SK-N-SH (cell line): ENCODE measurements around the gene WNT1. TPM values are rescaled to one million over a fixed set of nuclear protein-coding genes. Genes with fewer than 3 reads are reported as not detected.

Experiments used
- CTCF ChIA-PET: fragments of 300-600, 350-600 bp; formaldehyde crosslinking; extraction: SDS; loops from one replicate; lab custom pipeline; 2021; lab: Yijun Ruan, JAX
- POLR2A ChIA-PET: fragments of 350-600 bp; sonication (Branson Sonifier 250); formaldehyde crosslinking; extraction: SDS; loops from one replicate; lab custom pipeline; 2020; ENCODE audit warnings: antibody characterized with exemption, inconsistent platforms; lab: Yijun Ruan, JAX
- DNase-seq: peaks from one replicate; pipeline ENCODE4 v3.0.0; 2012
- H2AFZ ChIP-seq: fragments of 200-600 bp; sonication (generic); 2 replicates; pipeline ENCODE4 v1.8.1; 2016; ENCODE audit warnings: antibody characterized with exemption, mild to moderate bottlenecking, low read depth
- H3F3A ChIP-seq: fragments of 200-600 bp; sonication (generic); replicated peaks from 2 replicates; pipeline ENCODE3; 2016; ENCODE audit warnings: antibody characterized with exemption, mild to moderate bottlenecking; ENCODE audit not compliant: insufficient read depth
- H3K27ac ChIP-seq, 2 experiments: fragments of 200-500 bp in 1 of 2; fragments of 200-600 bp in 1 of 2; sonication (Bioruptor generic) in 1 of 2; sonication (generic), shearing (Covaris generic) in 1 of 2; 2 replicates each; pipeline versions ENCODE4 v1.5.1 to v1.6.1; 2014 to 2016; ENCODE audit warnings: low read depth in 2 of 2, inconsistent platforms in 1 of 2, low read length in 1 of 2, mild to moderate bottlenecking in 1 of 2, mixed read lengths in 1 of 2
- H3K27me3 ChIP-seq: fragments of 200-600 bp; sonication (generic), shearing (Covaris generic); 2 replicates; pipeline ENCODE4 v1.6.1; 2016; ENCODE audit warnings: mixed run types; ENCODE audit not compliant: insufficient read depth
- H3K36me3 ChIP-seq, 2 experiments: fragments of 200-500 bp in 1 of 2; fragments of 200-600 bp in 1 of 2; sonication (Bioruptor generic) in 1 of 2; sonication (generic) in 1 of 2; replicated peaks in 1 of 2; 2 replicates each; pipeline versions ENCODE3 to v1.5.1; 2014 to 2016; ENCODE audit warnings: low read length in 1 of 2, mild to moderate bottlenecking in 1 of 2; ENCODE audit not compliant: insufficient read depth in 2 of 2, control insufficient read depth in 1 of 2
- H3K4me1 ChIP-seq, 2 experiments: fragments of 200-500 bp in 1 of 2; fragments of 200-600 bp in 1 of 2; sonication (Bioruptor generic) in 1 of 2; sonication (generic), shearing (Covaris generic) in 1 of 2; 2 replicates each; pipeline versions ENCODE4 v1.5.1 to v1.6.1; 2014 to 2016; ENCODE audit warnings: low read depth in 1 of 2, low read length in 1 of 2, mixed run types in 1 of 2; ENCODE audit not compliant: insufficient read depth in 2 of 2, control insufficient read depth in 1 of 2
- H3K4me2 ChIP-seq: fragments of 200-600 bp; sonication (generic), shearing (Covaris generic); 2 replicates; pipeline ENCODE4 v1.6.1; 2017; ENCODE audit warnings: mixed run types
- H3K4me3 ChIP-seq, 2 experiments: fragments of 200-500 bp in 1 of 2; fragments of 200-600 bp in 1 of 2; sonication (Bioruptor generic) in 1 of 2; sonication (generic), shearing (Covaris generic) in 1 of 2; 2 replicates each; pipeline versions ENCODE4 v1.5.1 to v1.8.1; 2014 to 2016; ENCODE audit warnings: low read depth in 2 of 2, inconsistent platforms in 1 of 2, low read length in 1 of 2, mild to moderate bottlenecking in 1 of 2, mixed read lengths in 1 of 2, moderate library complexity in 1 of 2
- H3K79me2 ChIP-seq: fragments of 200-600 bp; sonication (generic); 2 replicates; pipeline ENCODE4 v1.8.1; 2017; ENCODE audit warnings: mild to moderate bottlenecking; ENCODE audit not compliant: insufficient read depth
- H3K9ac ChIP-seq: fragments of 200-600 bp; sonication (generic); 2 replicates; pipeline ENCODE4 v1.6.1; 2017; ENCODE audit warnings: mixed run types
- H3K9me2 ChIP-seq: fragments of 200-600 bp; sonication (generic); 2 replicates; pipeline ENCODE4 v1.6.1; 2017; ENCODE audit warnings: mixed run types
- H3K9me3 ChIP-seq: fragments of 200-600 bp; sonication (generic); 2 replicates; pipeline ENCODE4 v1.6.1; 2017; ENCODE audit warnings: mixed run types, mild to moderate bottlenecking, moderate library complexity
- H4K20me1 ChIP-seq: fragments of 200-600 bp; sonication (generic); 2 replicates; pipeline ENCODE4 v1.6.1; 2017; ENCODE audit warnings: mild to moderate bottlenecking, mixed run types; ENCODE audit not compliant: insufficient read depth
- CHD2 ChIP-seq: fragments of 150-350 bp; IDR thresholded peaks from 2 replicates; pipeline ENCODE4 v1.6.1; 2018; ENCODE audit warnings: low read length; ENCODE audit not compliant: partially characterized antibody
- EP300 ChIP-seq, 2 experiments: IDR thresholded peaks; 2 replicates each; pipeline versions ENCODE4 v1.4.0 to v1.6.1; 2012; ENCODE audit warnings: borderline replicate concordance in 1 of 2, low read depth in 1 of 2, low read length in 1 of 2
- FOXJ3 ChIP-seq: sonication (generic); formaldehyde crosslinking; IDR thresholded peaks from 2 replicates; pipeline ENCODE4 v1.5.1; 2020; ENCODE audit warnings: mild to moderate bottlenecking, missing genetic modification reagents
- GATA2 ChIP-seq: sonication (generic); formaldehyde crosslinking; IDR thresholded peaks from 2 replicates; pipeline ENCODE4 v1.5.0; 2020; ENCODE audit warnings: mild to moderate bottlenecking, missing genetic modification reagents
- MEF2A ChIP-seq: IDR thresholded peaks from 2 replicates; pipeline ENCODE4 v1.4.0; 2012; ENCODE audit warnings: low read depth, borderline replicate concordance
- MXI1 ChIP-seq: IDR thresholded peaks from 2 replicates; pipeline ENCODE4 v1.6.1; 2012; ENCODE audit warnings: mild to moderate bottlenecking, low read depth, low read length, improper control_type of control experiment
- POLR2AphosphoS5 ChIP-seq: IDR thresholded peaks from 2 replicates; pipeline ENCODE4 v1.6.1; 2012; ENCODE audit warnings: low read depth, low read length
- RFX5 ChIP-seq: IDR thresholded peaks from 2 replicates; pipeline ENCODE4 v1.6.1; 2012; ENCODE audit warnings: mild to moderate bottlenecking, improper control_type of control experiment, low read length
- SIN3A ChIP-seq: IDR thresholded peaks from 2 replicates; pipeline ENCODE4 v1.6.1; 2012; ENCODE audit warnings: low read depth, mild to moderate bottlenecking, low read length, moderate library complexity, borderline replicate concordance
- SMC3 ChIP-seq: IDR thresholded peaks from 2 replicates; pipeline ENCODE4 v1.6.1; 2012; ENCODE audit warnings: low read depth, low read length, improper control_type of control experiment
- TAF1 ChIP-seq: IDR thresholded peaks from 2 replicates; pipeline ENCODE4 v1.6.1; 2012; ENCODE audit warnings: low read depth, mild to moderate bottlenecking, low read length, moderate library complexity, borderline replicate concordance
- TEAD4 ChIP-seq: IDR thresholded peaks from 2 replicates; pipeline ENCODE4 v1.4.0; 2012; ENCODE audit warnings: mild to moderate bottlenecking, borderline replicate concordance; ENCODE audit not compliant: insufficient read depth
- YY1 ChIP-seq: IDR thresholded peaks from 2 replicates; pipeline ENCODE4 v1.4.0; 2012; ENCODE audit warnings: low read depth, mild to moderate bottlenecking
- WGBS: methylation state at CpG from one replicate; pipeline ENCODE4 v1.1.6; 2017; ENCODE audit warnings: low lambda C conversion rate; 5-methylcytosine and 5-hydroxymethylcytosine counted together
- polyA plus RNA-seq, 3 experiments: library from polyadenylated mRNA; depleted of rRNA; stranded (reverse); fragments of >200 nt; gene quantifications; 2 replicates each; pipeline ENCODE4 v1.2.3, GENCODE V29; 2012
- TF ChIP-seq, protein P1 (sequence below): fragments of 200-600 bp; sonication (generic); IDR thresholded peaks from 2 replicates; pipeline ENCODE4 v1.6.1; 2017; ENCODE audit warnings: antibody characterized with exemption, mild to moderate bottlenecking, moderate library complexity
- TF ChIP-seq, protein P2 (sequence below): fragments of 150-350 bp; IDR thresholded peaks from 2 replicates; pipeline ENCODE4 v1.6.1; 2016; ENCODE audit warnings: mild to moderate bottlenecking, low read depth, low read length
- TF ChIP-seq, protein P3 (sequence below): IDR thresholded peaks from 2 replicates; pipeline ENCODE4 v1.6.1; 2012; ENCODE audit warnings: mild to moderate bottlenecking, low read depth, low read length, moderate library complexity
- TF ChIP-seq, protein P4 (sequence below): IDR thresholded peaks from 2 replicates; pipeline ENCODE4; 2012
- TF ChIP-seq, protein P5 (sequence below): fragments of 150-350 bp; IDR thresholded peaks from 2 replicates; pipeline ENCODE4 v1.6.1; 2017; ENCODE audit warnings: antibody characterized with exemption, low read length, low read depth, borderline replicate concordance
- TF ChIP-seq, protein P6 (sequence below): IDR thresholded peaks from 2 replicates; pipeline ENCODE4 v1.4.0; 2012; ENCODE audit warnings: low read depth

Gene WNT1
- polyA plus RNA-seq, 1 of the 3 experiments (the other 2 are of a cell fraction), result not detected

DNA sequence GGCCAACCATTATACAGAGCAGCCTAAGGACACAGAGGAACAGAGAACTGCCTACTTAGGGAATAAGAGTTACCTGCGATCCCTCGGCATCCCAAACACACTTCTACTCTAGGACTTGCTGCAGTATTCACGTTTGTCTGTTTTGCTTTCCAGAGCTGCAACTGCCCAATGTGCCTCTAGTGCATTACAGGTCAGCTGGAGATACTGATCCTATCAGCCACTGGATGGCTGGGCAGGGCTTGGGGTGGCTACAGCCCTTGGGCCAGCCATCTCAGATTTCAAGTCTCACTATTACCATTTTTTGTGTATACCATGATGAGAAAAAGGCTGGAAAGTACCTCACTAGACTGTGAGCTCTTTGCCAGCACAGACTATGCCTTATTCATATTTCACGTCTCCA, 25.4 kb upstream of the WNT1 start:
- Histone ChIP-seq H3K4me1 (peaks cover 4 to 13% of the 10 kb centered on the region in 2 experiments; a peak in 3 of 4 replicates), H3K9ac (no peak overlapping the region), H3K27me3 (no peaks in the 10 kb centered on the region), H3F3A (peaks cover 11% of the 10 kb centered on the region)
- DNase-seq, result no peak
- POLR2A ChIA-PET, result interaction anchor here (1.3 to 1.6 kb wide), 2 partner anchors 13 to 14 kb away, joined by 3 to 4 read pairs; no protein-coding TSS in a partner anchor
- TF ChIP-seq MXI1 (no peak), SIN3A (no peak), POLR2AphosphoS5 (no peak), RFX5 (no peak), EP300 (IDR thresholded peaks at IDR 0.05; ENCODE audit: borderline replicate concordance in 1 of 2, low read depth in 1 of 2, low read length in 1 of 2) (no peak), GATA2 (CRISPR knock-in tag) (no peak), MEF2A (no peak), CHD2 (no peak), TEAD4 (no peak), YY1 (no peak), TAF1 (no peak), FOXJ3 (CRISPR knock-in tag) (no peak), SMC3 (no peak)
- TF ChIP-seq, protein P1, sequence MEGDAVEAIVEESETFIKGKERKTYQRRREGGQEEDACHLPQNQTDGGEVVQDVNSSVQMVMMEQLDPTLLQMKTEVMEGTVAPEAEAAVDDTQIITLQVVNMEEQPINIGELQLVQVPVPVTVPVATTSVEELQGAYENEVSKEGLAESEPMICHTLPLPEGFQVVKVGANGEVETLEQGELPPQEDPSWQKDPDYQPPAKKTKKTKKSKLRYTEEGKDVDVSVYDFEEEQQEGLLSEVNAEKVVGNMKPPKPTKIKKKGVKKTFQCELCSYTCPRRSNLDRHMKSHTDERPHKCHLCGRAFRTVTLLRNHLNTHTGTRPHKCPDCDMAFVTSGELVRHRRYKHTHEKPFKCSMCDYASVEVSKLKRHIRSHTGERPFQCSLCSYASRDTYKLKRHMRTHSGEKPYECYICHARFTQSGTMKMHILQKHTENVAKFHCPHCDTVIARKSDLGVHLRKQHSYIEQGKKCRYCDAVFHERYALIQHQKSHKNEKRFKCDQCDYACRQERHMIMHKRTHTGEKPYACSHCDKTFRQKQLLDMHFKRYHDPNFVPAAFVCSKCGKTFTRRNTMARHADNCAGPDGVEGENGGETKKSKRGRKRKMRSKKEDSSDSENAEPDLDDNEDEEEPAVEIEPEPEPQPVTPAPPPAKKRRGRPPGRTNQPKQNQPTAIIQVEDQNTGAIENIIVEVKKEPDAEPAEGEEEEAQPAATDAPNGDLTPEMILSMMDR, result no peak
- TF ChIP-seq, protein P2, sequence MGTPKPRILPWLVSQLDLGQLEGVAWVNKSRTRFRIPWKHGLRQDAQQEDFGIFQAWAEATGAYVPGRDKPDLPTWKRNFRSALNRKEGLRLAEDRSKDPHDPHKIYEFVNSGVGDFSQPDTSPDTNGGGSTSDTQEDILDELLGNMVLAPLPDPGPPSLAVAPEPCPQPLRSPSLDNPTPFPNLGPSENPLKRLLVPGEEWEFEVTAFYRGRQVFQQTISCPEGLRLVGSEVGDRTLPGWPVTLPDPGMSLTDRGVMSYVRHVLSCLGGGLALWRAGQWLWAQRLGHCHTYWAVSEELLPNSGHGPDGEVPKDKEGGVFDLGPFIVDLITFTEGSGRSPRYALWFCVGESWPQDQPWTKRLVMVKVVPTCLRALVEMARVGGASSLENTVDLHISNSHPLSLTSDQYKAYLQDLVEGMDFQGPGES, result no peak
- TF ChIP-seq, protein P3, sequence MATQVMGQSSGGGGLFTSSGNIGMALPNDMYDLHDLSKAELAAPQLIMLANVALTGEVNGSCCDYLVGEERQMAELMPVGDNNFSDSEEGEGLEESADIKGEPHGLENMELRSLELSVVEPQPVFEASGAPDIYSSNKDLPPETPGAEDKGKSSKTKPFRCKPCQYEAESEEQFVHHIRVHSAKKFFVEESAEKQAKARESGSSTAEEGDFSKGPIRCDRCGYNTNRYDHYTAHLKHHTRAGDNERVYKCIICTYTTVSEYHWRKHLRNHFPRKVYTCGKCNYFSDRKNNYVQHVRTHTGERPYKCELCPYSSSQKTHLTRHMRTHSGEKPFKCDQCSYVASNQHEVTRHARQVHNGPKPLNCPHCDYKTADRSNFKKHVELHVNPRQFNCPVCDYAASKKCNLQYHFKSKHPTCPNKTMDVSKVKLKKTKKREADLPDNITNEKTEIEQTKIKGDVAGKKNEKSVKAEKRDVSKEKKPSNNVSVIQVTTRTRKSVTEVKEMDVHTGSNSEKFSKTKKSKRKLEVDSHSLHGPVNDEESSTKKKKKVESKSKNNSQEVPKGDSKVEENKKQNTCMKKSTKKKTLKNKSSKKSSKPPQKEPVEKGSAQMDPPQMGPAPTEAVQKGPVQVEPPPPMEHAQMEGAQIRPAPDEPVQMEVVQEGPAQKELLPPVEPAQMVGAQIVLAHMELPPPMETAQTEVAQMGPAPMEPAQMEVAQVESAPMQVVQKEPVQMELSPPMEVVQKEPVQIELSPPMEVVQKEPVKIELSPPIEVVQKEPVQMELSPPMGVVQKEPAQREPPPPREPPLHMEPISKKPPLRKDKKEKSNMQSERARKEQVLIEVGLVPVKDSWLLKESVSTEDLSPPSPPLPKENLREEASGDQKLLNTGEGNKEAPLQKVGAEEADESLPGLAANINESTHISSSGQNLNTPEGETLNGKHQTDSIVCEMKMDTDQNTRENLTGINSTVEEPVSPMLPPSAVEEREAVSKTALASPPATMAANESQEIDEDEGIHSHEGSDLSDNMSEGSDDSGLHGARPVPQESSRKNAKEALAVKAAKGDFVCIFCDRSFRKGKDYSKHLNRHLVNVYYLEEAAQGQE, result no peak
- TF ChIP-seq, protein P4, sequence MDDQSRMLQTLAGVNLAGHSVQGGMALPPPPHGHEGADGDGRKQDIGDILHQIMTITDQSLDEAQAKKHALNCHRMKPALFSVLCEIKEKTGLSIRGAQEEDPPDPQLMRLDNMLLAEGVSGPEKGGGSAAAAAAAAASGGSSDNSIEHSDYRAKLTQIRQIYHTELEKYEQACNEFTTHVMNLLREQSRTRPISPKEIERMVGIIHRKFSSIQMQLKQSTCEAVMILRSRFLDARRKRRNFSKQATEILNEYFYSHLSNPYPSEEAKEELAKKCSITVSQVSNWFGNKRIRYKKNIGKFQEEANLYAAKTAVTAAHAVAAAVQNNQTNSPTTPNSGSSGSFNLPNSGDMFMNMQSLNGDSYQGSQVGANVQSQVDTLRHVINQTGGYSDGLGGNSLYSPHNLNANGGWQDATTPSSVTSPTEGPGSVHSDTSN, result no peak
- TF ChIP-seq, protein P5, sequence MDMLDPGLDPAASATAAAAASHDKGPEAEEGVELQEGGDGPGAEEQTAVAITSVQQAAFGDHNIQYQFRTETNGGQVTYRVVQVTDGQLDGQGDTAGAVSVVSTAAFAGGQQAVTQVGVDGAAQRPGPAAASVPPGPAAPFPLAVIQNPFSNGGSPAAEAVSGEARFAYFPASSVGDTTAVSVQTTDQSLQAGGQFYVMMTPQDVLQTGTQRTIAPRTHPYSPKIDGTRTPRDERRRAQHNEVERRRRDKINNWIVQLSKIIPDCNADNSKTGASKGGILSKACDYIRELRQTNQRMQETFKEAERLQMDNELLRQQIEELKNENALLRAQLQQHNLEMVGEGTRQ, result no peak
- TF ChIP-seq, protein P6, sequence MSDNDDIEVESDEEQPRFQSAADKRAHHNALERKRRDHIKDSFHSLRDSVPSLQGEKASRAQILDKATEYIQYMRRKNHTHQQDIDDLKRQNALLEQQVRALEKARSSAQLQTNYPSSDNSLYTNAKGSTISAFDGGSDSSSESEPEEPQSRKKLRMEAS, result no peak
- TF ChIP-seq, all 33 proteins: peak for 0
- peaks cover 80% of the 10 kb centered on the region for H4K20me1 ChIP-seq
- CTCF ChIA-PET, result interaction anchor here (0.7 to 3.7 kb wide), 11 partner anchors 9 to 135 kb away, joined by 3 to 21 read pairs (median 4); partner anchors contain the start of genes DDX23 and WNT1
- H2AFZ ChIP-seq, result no peak overlapping the region
- WGBS, result 95% methylated on average over 4 of the region's 4 CpGs
- H3K9me2 ChIP-seq, result no peaks in the 10 kb centered on the region
- no peaks in the 10 kb centered on the region for H3K9me3 ChIP-seq
- H3K4me3 ChIP-seq, result no peak overlapping the region
- H3K36me3 ChIP-seq, result peaks cover 38 to 48% of the 10 kb centered on the region in 2 experiments
- no peak overlapping the region for H3K27ac ChIP-seq
- no peak overlapping the region for H3K4me2 ChIP-seq
- H3K79me2 ChIP-seq, result peaks cover 96% of the 10 kb centered on the region
